ENCODE data around the gene MAPKBP1.

The MAPKBP1 gene

DNA sequence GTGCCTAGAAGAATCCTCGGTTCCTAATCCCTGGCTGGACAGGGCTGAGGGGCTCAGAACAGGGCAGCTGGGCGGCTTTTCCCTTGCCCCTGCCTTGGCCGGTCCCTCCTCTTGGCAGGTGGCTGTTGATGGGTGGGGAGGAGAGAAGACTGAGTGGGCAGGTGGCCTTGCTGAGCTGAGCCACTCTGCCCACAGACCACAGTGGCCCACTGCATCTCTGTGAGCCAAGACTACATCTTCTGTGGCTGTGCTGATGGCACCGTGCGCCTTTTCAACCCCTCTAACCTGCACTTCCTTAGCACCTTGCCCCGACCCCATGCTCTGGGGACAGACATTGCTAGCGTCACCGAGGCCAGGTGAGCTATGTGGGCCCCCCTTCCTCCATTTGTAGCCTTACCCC lies 39.1 kb downstream of the MAPKBP1 start:
- Histone ChIP-seq H3K4me1 (ENCODE audit: control insufficient read depth, insufficient read depth, low read length) (no peaks in the 10 kb centered on the region), H3K9ac (ENCODE audit: low read depth, low read length) (no peak overlapping the region), H3K4me3 (ENCODE audit: low read depth, low read length) (no peak overlapping the region), H3K27me3 (ENCODE audit: control insufficient read depth, insufficient read depth, low read length) (no peaks in the 10 kb centered on the region), H3K9me3 (ENCODE audit: control insufficient read depth, insufficient read depth, low read length) (no peaks in the 10 kb centered on the region), H3K36me3 (ENCODE audit: control insufficient read depth, insufficient read depth, low read length) (peaks cover 7% of the 10 kb centered on the region)

DNA sequence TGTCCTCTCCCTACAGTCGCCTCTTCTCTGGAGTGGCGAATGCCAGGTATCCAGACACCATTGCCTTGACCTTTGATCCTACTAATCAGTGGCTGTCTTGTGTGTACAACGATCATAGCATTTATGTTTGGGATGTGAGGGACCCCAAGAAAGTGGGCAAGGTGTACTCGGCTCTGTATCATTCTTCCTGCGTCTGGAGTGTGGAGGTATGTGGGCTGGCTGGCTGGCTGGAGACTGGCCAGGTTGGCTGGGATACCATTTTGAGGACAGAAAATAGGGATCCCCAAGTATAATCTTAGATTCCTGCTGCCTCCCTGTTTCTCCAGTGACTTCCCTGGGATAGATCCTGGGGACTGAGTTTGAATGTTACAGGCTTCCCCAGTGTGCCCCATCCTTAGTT lies 40.2 kb downstream of the MAPKBP1 start:
- Histone ChIP-seq H3K36me3 (ENCODE audit: control insufficient read depth, insufficient read depth, low read length) (peaks cover 11% of the 10 kb centered on the region), H3K9ac (ENCODE audit: low read depth, low read length) (no peak overlapping the region), H3K4me3 (ENCODE audit: low read depth, low read length) (no peak overlapping the region), H3K9me3 (ENCODE audit: control insufficient read depth, insufficient read depth, low read length) (no peaks in the 10 kb centered on the region), H3K4me1 (ENCODE audit: control insufficient read depth, insufficient read depth, low read length) (no peaks in the 10 kb centered on the region), H3K27me3 (ENCODE audit: control insufficient read depth, insufficient read depth, low read length) (no peaks in the 10 kb centered on the region)

DNA sequence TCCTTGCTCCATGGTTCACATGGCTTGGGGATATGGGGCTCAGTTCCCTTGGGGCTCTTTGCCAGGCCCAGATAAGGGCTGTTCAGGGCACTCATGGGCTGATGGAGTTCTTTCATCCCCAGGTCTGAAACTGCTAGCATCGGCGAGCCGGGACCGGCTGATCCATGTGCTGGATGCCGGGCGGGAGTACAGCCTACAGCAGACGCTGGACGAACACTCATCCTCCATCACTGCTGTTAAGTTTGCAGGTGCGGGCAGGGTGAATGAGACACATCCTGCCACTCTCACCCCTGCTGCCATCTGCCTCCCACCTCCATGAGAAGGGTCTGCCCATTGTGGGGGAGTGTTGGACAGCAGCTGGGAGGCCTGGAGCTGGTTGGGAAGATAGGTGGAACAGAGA lies 42.5 kb downstream of the MAPKBP1 start:
- Histone ChIP-seq H3K4me3 (ENCODE audit: low read depth, low read length) (no peak overlapping the region), H3K27me3 (ENCODE audit: control insufficient read depth, insufficient read depth, low read length) (no peaks in the 10 kb centered on the region), H3K9me3 (ENCODE audit: control insufficient read depth, insufficient read depth, low read length) (no peaks in the 10 kb centered on the region), H3K4me1 (ENCODE audit: control insufficient read depth, insufficient read depth, low read length) (no peaks in the 10 kb centered on the region), H3K36me3 (ENCODE audit: control insufficient read depth, insufficient read depth, low read length) (peaks cover 14% of the 10 kb centered on the region), H3K9ac (ENCODE audit: low read depth, low read length) (no peak overlapping the region)

DNA sequence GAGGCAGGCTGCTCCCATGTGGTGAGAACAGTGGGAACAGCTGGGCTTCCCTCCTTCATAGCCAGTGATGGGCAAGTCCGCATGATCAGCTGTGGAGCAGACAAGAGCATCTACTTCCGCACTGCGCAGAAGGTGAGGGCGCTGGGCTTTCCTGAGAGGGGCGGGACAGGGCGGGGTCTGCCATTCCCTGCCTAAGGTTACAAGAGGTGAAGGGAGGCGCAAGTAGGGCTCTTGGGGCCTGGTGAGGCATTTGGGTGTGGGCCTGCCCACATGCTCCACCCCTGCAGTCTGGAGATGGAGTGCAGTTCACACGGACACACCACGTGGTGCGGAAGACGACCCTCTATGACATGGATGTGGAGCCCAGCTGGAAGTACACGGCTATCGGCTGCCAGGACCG lies 43.0 kb downstream of the MAPKBP1 start:
- no peaks in the 10 kb centered on the region for H3K4me1 ChIP-seq (ENCODE audit: control insufficient read depth, insufficient read depth, low read length)
- peaks cover 14% of the 10 kb centered on the region for H3K36me3 ChIP-seq (ENCODE audit: control insufficient read depth, insufficient read depth, low read length)
- no peak overlapping the region for H3K9ac ChIP-seq (ENCODE audit: low read depth, low read length)
- H3K4me3 ChIP-seq (ENCODE audit: low read depth, low read length) = no peak overlapping the region
- H3K27me3 ChIP-seq (ENCODE audit: control insufficient read depth, insufficient read depth, low read length) = no peaks in the 10 kb centered on the region
- H3K9me3 ChIP-seq (ENCODE audit: control insufficient read depth, insufficient read depth, low read length) = no peaks in the 10 kb centered on the region

DNA sequence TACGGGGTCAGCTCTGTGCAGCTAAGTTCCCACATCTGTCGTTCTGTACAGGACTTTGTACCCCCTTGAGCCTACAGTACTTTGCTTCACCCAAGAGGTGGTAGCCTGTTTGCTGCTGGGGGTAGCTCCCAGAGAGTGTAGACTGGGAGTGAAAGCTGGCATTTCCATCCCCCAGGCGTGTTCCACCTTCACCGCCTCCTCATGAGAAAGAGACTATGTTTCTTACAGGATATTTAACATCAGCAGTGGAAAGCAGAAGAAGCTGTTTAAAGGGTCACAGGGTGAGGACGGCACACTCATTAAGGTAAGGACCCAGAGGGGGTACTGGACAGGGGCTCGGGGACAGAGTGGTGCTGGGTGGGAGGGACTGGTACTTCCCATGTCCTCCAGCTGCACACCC lies 43.5 kb downstream of the MAPKBP1 start:
- Histone ChIP-seq H3K9ac (ENCODE audit: low read depth, low read length) (no peak overlapping the region), H3K4me1 (ENCODE audit: control insufficient read depth, insufficient read depth, low read length) (no peaks in the 10 kb centered on the region), H3K9me3 (ENCODE audit: control insufficient read depth, insufficient read depth, low read length) (no peaks in the 10 kb centered on the region), H3K4me3 (ENCODE audit: low read depth, low read length) (no peak overlapping the region), H3K27me3 (ENCODE audit: control insufficient read depth, insufficient read depth, low read length) (no peaks in the 10 kb centered on the region), H3K36me3 (ENCODE audit: control insufficient read depth, insufficient read depth, low read length) (peaks cover 15% of the 10 kb centered on the region)

DNA sequence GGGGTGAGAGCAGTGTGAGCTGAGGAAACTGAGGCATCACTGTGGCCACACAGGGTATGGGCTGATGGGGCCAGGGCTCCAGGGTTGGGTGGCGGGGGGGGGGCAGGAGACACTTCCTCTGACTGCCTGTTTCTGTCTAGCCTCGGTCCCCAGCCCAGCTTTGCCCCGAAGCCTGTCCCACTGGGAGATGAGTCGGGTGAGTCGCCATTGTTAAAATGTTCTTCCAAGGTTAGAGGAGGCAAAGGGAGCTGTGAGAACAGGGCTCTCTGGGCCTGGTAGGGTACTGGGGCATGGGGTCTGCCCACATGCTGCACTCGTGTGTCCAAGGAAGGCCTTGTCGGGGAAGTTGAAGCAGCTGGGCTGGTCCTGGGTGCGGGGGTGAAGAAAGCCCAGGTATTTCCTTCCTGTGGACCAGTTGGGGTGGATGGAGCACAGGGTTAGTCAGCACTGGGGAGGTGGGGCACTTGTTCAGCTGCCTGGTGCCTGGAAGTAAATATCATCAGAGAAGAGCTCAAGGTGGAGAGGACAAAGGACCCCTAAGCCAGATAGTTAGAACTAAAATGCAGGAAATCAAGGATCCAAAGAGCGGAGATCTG lies 45.3 kb downstream of the MAPKBP1 start:
- Histone ChIP-seq H3K9ac (ENCODE audit: low read depth, low read length) (no peak overlapping the region), H3K27me3 (ENCODE audit: control insufficient read depth, insufficient read depth, low read length) (no peaks in the 10 kb centered on the region), H3K36me3 (ENCODE audit: control insufficient read depth, insufficient read depth, low read length) (peaks cover 25% of the 10 kb centered on the region), H3K4me3 (ENCODE audit: low read depth, low read length) (no peak overlapping the region), H3K4me1 (ENCODE audit: control insufficient read depth, insufficient read depth, low read length) (no peaks in the 10 kb centered on the region), H3K9me3 (ENCODE audit: control insufficient read depth, insufficient read depth, low read length) (no peaks in the 10 kb centered on the region)

DNA sequence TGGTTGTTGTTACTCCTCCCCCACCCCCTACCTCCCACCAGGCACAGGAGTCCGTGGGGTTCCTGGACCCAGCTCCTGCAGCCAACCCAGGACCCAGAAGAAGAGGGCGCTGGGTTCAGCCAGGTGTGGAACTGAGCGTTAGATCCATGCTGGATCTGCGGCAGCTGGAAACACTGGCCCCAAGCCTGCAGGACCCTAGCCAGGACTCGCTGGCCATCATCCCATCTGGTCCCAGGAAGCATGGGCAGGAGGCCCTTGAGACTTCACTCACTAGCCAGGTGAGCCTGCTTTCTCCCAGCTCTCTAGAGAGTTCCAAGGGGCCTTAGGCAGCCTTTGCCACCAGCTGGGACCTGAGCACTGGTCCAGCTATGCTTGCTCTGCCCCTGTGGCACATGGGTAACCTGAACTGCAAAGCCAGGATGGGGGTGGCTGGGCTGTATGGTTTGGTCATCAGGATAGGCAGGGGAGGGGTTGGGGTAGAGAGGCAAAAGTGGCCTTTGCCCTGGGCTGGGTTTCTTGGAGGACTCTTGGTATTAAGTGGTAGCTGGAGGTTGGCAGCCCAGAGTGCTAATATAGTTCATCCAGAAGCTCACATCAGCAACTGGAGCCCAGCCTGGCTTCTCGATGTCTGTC lies 46.6 kb downstream of the MAPKBP1 start:
- Histone ChIP-seq H3K4me1 (ENCODE audit: control insufficient read depth, insufficient read depth, low read length) (no peaks in the 10 kb centered on the region), H3K4me3 (ENCODE audit: low read depth, low read length) (no peak overlapping the region), H3K9me3 (ENCODE audit: control insufficient read depth, insufficient read depth, low read length) (no peaks in the 10 kb centered on the region), H3K36me3 (ENCODE audit: control insufficient read depth, insufficient read depth, low read length) (peaks cover 25% of the 10 kb centered on the region), H3K9ac (ENCODE audit: low read depth, low read length) (no peak overlapping the region), H3K27me3 (ENCODE audit: control insufficient read depth, insufficient read depth, low read length) (no peaks in the 10 kb centered on the region)

DNA sequence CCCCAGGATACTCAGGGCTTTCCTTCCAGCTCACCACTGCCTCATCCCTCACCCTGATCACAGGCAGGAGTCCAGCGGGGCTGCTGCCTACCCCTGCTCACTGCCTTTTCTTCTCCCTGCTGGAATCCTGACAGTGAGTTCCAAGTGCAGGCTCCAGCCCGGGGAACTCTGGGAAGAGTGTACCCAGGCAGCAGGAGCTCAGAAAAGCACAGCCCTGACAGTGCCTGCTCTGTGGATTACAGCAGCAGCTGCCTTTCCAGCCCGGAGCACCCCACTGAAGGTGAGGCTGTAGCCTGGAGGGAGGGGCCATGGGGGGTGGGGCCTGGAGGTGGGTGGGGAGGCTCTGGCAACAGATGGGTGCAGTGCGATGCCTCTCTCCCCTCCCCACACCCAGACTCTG lies 47.5 kb downstream of the MAPKBP1 start:
- Histone ChIP-seq H3K4me3 (ENCODE audit: low read depth, low read length) (no peak overlapping the region), H3K9me3 (ENCODE audit: control insufficient read depth, insufficient read depth, low read length) (no peaks in the 10 kb centered on the region), H3K36me3 (ENCODE audit: control insufficient read depth, insufficient read depth, low read length) (peaks cover 25% of the 10 kb centered on the region), H3K9ac (ENCODE audit: low read depth, low read length) (no peak overlapping the region), H3K27me3 (ENCODE audit: control insufficient read depth, insufficient read depth, low read length) (no peaks in the 10 kb centered on the region), H3K4me1 (ENCODE audit: control insufficient read depth, insufficient read depth, low read length) (no peaks in the 10 kb centered on the region)

DNA sequence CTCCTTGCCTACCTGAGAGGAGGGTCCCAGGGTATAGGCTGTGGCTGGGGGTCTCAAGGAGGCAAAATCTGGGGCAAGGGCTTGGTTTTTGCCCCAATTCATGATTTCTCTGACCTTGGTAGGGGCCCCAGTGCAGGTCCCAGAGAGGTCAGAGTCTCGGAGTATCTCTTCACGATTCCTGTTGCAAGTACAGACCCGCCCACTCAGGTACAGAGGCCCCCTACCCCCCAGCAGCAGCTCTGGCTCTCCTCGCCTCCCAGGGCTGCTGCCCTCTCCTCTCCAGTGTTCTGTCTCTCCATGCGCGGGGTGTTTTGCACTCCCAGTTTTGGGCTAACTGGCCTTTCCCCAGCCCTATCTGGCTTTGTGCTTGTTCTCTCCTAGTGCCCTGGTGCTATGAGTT lies 48.2 kb downstream of the MAPKBP1 start:
- H3K27me3 ChIP-seq (ENCODE audit: control insufficient read depth, insufficient read depth, low read length) = no peaks in the 10 kb centered on the region
- H3K4me3 ChIP-seq (ENCODE audit: low read depth, low read length) = no peak overlapping the region
- H3K36me3 ChIP-seq (ENCODE audit: control insufficient read depth, insufficient read depth, low read length) = peaks cover 25% of the 10 kb centered on the region
- no peak overlapping the region for H3K9ac ChIP-seq (ENCODE audit: low read depth, low read length)
- no peaks in the 10 kb centered on the region for H3K4me1 ChIP-seq (ENCODE audit: control insufficient read depth, insufficient read depth, low read length)
- no peaks in the 10 kb centered on the region for H3K9me3 ChIP-seq (ENCODE audit: control insufficient read depth, insufficient read depth, low read length)

DNA sequence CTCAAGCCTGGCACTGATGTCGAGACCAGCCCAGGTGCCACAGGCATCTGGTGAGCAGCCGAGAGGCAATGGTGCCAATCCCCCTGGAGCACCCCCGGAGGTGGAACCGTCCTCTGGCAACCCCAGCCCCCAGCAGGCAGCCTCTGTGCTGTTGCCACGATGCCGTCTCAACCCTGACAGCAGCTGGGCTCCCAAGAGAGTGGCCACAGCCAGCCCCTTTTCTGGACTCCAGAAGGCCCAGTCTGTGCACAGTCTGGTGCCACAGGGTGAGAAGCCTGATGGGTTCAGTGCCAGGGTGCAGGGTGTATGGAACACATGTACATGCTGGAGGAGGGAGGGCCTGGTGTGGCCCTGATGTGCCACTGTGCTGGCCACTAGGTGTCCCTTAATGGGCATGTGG lies 48.7 kb downstream of the MAPKBP1 start:
- H3K4me1 ChIP-seq (ENCODE audit: control insufficient read depth, insufficient read depth, low read length) = no peaks in the 10 kb centered on the region
- peaks cover 22% of the 10 kb centered on the region for H3K36me3 ChIP-seq (ENCODE audit: control insufficient read depth, insufficient read depth, low read length)
- H3K4me3 ChIP-seq (ENCODE audit: low read depth, low read length) = no peak overlapping the region
- no peak overlapping the region for H3K9ac ChIP-seq (ENCODE audit: low read depth, low read length)
- H3K27me3 ChIP-seq (ENCODE audit: control insufficient read depth, insufficient read depth, low read length) = no peaks in the 10 kb centered on the region
- H3K9me3 ChIP-seq (ENCODE audit: control insufficient read depth, insufficient read depth, low read length) = no peaks in the 10 kb centered on the region

DNA sequence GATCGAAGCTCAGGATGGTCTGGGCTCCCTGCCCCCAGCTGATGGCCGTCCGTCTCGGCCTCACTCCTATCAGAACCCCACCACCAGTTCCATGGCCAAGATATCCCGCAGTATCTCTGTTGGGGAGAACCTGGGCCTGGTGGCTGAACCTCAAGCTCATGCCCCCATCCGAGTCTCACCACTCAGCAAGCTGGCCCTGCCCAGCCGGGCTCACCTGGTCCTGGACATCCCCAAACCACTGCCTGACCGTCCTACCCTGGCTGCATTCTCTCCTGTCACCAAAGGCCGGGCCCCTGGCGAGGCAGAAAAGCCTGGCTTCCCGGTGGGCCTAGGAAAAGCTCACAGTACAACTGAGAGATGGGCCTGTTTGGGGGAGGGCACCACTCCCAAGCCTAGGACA lies 49.2 kb downstream of the MAPKBP1 start:
- no peaks in the 10 kb centered on the region for H3K27me3 ChIP-seq (ENCODE audit: control insufficient read depth, insufficient read depth, low read length)
- no peaks in the 10 kb centered on the region for H3K4me1 ChIP-seq (ENCODE audit: control insufficient read depth, insufficient read depth, low read length)
- no peaks in the 10 kb centered on the region for H3K9me3 ChIP-seq (ENCODE audit: control insufficient read depth, insufficient read depth, low read length)
- peaks cover 22% of the 10 kb centered on the region for H3K36me3 ChIP-seq (ENCODE audit: control insufficient read depth, insufficient read depth, low read length)
- no peak overlapping the region for H3K4me3 ChIP-seq (ENCODE audit: low read depth, low read length)
- no peak overlapping the region for H3K9ac ChIP-seq (ENCODE audit: low read depth, low read length)

DNA sequence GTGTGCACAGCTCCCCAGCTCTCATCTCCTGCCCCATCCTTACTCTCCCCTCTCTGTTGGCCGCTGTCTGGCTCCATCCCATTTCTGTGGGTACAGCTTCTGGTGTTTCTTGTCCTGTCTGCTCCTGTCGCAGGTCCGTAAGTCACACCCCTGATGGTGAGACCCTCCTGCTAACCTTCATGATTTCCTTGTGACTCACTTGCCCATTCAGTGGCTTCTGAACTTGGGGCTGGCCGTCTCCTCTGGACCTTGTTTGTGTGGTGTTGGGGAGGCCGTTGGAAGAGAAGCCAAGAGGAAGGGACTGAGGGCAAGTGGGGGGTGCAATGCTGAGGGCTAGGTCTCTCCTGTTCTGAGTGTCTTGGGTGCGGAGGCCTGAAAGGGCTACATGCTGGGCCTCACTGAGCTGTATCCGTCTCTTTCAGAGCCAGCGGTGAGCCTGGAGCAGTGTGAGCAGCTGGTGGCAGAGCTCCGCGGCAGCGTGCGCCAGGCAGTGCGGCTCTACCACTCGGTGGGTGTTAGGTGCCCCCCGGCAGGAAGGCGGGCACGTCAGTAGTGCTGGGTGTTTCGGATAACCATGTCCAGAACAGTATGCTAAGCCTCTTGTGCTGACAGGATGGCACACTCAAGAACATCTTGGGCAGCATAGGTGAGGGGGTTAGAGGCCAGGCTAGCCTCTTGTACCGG lies 49.9 kb downstream of the MAPKBP1 start:
- Histone ChIP-seq H3K36me3 (ENCODE audit: control insufficient read depth, insufficient read depth, low read length) (peaks cover 17% of the 10 kb centered on the region), H3K27me3 (ENCODE audit: control insufficient read depth, insufficient read depth, low read length) (no peaks in the 10 kb centered on the region), H3K9ac (ENCODE audit: low read depth, low read length) (no peak overlapping the region), H3K9me3 (ENCODE audit: control insufficient read depth, insufficient read depth, low read length) (no peaks in the 10 kb centered on the region), H3K4me1 (ENCODE audit: control insufficient read depth, insufficient read depth, low read length) (no peaks in the 10 kb centered on the region), H3K4me3 (ENCODE audit: low read depth, low read length) (no peak overlapping the region)

All from iPS-15b (cell line).